Effector memory CD4-positive, alpha-beta T cell (primary cell): ENCODE measurements around the gene ASB2.

Source experiments
- DNase-seq, 3 donors: peaks; one replicate each; pipeline ENCODE4 v3.0.0-alpha.2; 2020
- H3K27ac ChIP-seq: 2 replicates; pipeline ENCODE4 v1.7.0; 2013; ENCODE audit warnings: mild to moderate bottlenecking, low read length, moderate library complexity; ENCODE audit not compliant: insufficient read depth, poor library complexity, severe bottlenecking
- H3K27me3 ChIP-seq: replicated peaks from 2 replicates; pipeline ENCODE4 v1.7.0; 2013; ENCODE audit warnings: mild to moderate bottlenecking, low read length; ENCODE audit not compliant: insufficient read depth, control insufficient read depth, poor library complexity, severe bottlenecking
- H3K36me3 ChIP-seq: 2 replicates; pipeline ENCODE4 v1.7.0; 2013; ENCODE audit warnings: mild to moderate bottlenecking, low read length, moderate library complexity; ENCODE audit not compliant: control insufficient read depth, insufficient read depth
- H3K4me1 ChIP-seq: 2 replicates; pipeline ENCODE4 v1.7.0; 2013; ENCODE audit warnings: low read length, mild to moderate bottlenecking; ENCODE audit not compliant: control insufficient read depth, insufficient read depth, poor library complexity, severe bottlenecking
- H3K4me3 ChIP-seq: 2 replicates; pipeline ENCODE4 v1.7.0; 2013; ENCODE audit warnings: low read length, low read depth, mild to moderate bottlenecking; ENCODE audit not compliant: insufficient read depth, poor library complexity, severe bottlenecking
- H3K9me3 ChIP-seq: 2 replicates; pipeline ENCODE4 v1.7.0; 2013; ENCODE audit warnings: mild to moderate bottlenecking, low read length, moderate library complexity; ENCODE audit not compliant: control insufficient read depth

ASB2 gene

GRCh38 chr14:93972618-93973205, 3.7 kb downstream of the ASB2 start:
- H3K27ac ChIP-seq = no peak overlapping the region
- H3K27me3 ChIP-seq = no peaks in the 10 kb centered on the region
- no peak overlapping the region for H3K4me3 ChIP-seq
- DNase-seq = no peak
- H3K9me3 ChIP-seq = no peaks in the 10 kb centered on the region
- peaks cover 20% of the 10 kb centered on the region for H3K4me1 ChIP-seq
- H3K36me3 ChIP-seq = no peaks in the 10 kb centered on the region

GRCh38 chr14:93971635-93972027, 4.7 kb downstream of the ASB2 start:
- H3K36me3 ChIP-seq = no peaks in the 10 kb centered on the region
- H3K4me1 ChIP-seq = peaks cover 18% of the 10 kb centered on the region
- no peaks in the 10 kb centered on the region for H3K9me3 ChIP-seq
- no peaks in the 10 kb centered on the region for H3K27me3 ChIP-seq
- peak overlapping the region; percentile 54 for H3K4me3 ChIP-seq
- no peak for DNase-seq
- H3K27ac ChIP-seq = no peak overlapping the region

- Histone ChIP-seq H3K9me3 (no peaks in the 10 kb centered on the region), H3K4me3 (peak overlapping the region; percentile 54), H3K4me1 (peaks cover 16% of the 10 kb centered on the region)
Observed at GRCh38 chr14:93970965-93971634, 5.3 kb downstream of the ASB2 start.

GRCh38 chr14:93970585-93970964, 5.8 kb downstream of the ASB2 start:
- Histone ChIP-seq H3K4me3 (peak overlapping the region; percentile 54), H3K36me3 (no peaks in the 10 kb centered on the region), H3K4me1 (peaks cover 16% of the 10 kb centered on the region), H3K9me3 (no peaks in the 10 kb centered on the region), H3K27me3 (no peaks in the 10 kb centered on the region), H3K27ac (peak overlapping the region; percentile 59)
- DNase-seq = peak; percentile 55 to 60 (median 56)

More at GRCh38 chr14:93970965-93971634, 5.3 kb downstream of the ASB2 start:
- no peak for DNase-seq
- Histone ChIP-seq H3K27me3 (no peaks in the 10 kb centered on the region), H3K27ac (peak overlapping the region; percentile 59), H3K36me3 (no peaks in the 10 kb centered on the region)

- Histone ChIP-seq H3K27ac (no peak overlapping the region), H3K4me1 (peaks cover 18% of the 10 kb centered on the region), H3K9me3 (no peaks in the 10 kb centered on the region), H3K4me3 (no peak overlapping the region), H3K36me3 (no peaks in the 10 kb centered on the region), H3K27me3 (no peaks in the 10 kb centered on the region)
- no peak for DNase-seq
Observed at GRCh38 chr14:93969082-93969828, 7.1 kb downstream of the ASB2 start.

GRCh38 chr14:93967637-93968250, 8.6 kb downstream of the ASB2 start:
- Histone ChIP-seq H3K4me1 (peaks cover 33% of the 10 kb centered on the region), H3K4me3 (no peak overlapping the region), H3K27me3 (no peaks in the 10 kb centered on the region), H3K27ac (no peak overlapping the region), H3K36me3 (no peaks in the 10 kb centered on the region), H3K9me3 (no peaks in the 10 kb centered on the region)
- no peak for DNase-seq

- Histone ChIP-seq H3K36me3 (no peaks in the 10 kb centered on the region), H3K9me3 (no peaks in the 10 kb centered on the region), H3K27me3 (no peaks in the 10 kb centered on the region), H3K4me3 (no peak overlapping the region), H3K27ac (no peak overlapping the region), H3K4me1 (peaks cover 40% of the 10 kb centered on the region)
- no peak for DNase-seq
Observed at GRCh38 chr14:93965946-93966474, 10.4 kb downstream of the ASB2 start.

- H3K36me3 ChIP-seq = no peaks in the 10 kb centered on the region
- DNase-seq = no peak
- H3K9me3 ChIP-seq = no peaks in the 10 kb centered on the region
- H3K27ac ChIP-seq = no peak overlapping the region
- H3K4me1 ChIP-seq = peaks cover 40% of the 10 kb centered on the region
- no peaks in the 10 kb centered on the region for H3K27me3 ChIP-seq
- no peak overlapping the region for H3K4me3 ChIP-seq
Observed at GRCh38 chr14:93965287-93965821, 11.0 kb downstream of the ASB2 start.

GRCh38 chr14:93964820-93965286, 11.5 kb downstream of the ASB2 start:
- Histone ChIP-seq H3K27me3 (no peaks in the 10 kb centered on the region), H3K4me3 (no peak overlapping the region), H3K36me3 (no peaks in the 10 kb centered on the region), H3K4me1 (peaks cover 42% of the 10 kb centered on the region), H3K27ac (no peak overlapping the region), H3K9me3 (no peaks in the 10 kb centered on the region)
- no peak for DNase-seq
